HG02943 (cell line): ENCODE measurements around the gene OCIAD2.
"Not testable (repeated sequence)": the region's sequence is repeated elsewhere in the genome, so short reads cannot be mapped to it uniquely, and the experiment has no call there.

ENCODE experiments used
- ATAC-seq: cut with Tn5 transposase; IDR thresholded peaks from one replicate; pipeline ENCODE4 v1.9.1; 2021; ENCODE audit warnings: mild to moderate bottlenecking, low read depth, moderate library complexity; ENCODE audit not compliant: unreplicated experiment

The OCIAD2 gene

DNA sequence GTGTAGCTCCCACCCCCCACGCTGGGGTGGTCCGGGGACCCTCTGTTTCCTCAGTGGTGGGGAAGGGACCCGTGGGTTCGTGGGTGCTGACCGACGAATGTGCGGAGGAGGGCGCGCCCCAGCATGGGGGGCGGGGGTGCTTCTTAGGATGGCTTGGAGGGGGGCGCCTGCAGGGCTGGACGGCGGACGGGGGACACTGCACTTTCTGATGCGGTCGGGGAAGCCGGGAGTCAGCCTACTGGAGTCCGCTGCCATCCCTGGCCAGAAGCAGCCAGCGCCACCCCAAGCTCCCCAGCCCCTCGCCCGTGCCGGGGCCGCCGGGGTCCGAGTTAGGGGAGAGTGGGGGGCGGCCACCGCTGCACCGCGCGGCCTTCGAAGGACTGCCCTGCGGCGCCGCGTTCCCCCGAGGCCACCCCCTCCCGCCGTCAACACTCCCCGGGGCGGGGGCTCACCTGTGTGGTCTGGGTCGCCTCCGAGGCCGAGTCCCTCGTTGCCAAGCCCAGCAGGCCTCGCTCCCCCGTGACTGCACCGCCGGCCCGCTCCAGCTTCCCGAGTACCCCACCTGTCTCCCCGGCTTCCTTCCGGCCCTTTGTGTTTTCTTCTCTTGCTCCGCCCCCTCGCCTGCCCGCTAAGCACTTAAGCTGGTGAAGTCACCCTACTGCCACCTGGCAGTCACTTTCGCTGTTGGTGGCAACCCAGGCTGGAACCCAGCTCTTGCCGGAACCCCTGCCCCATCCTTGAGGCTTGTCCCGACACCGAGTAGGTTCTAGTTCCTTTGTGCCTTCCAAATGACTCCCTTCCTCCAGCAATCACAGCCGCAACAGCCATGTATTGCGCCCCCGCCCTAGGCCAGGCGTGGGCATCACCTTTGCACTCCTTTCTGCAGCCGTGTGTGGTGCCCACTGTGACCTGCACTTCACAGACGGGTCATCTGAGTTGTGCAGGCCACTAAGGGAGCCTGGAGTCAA is at the start of gene OCIAD2:
OCIAD2 (minus strand) TSS at position 569 of the 968 bp plus-strand sequence. CDS start 2,225 bp downstream, outside the sequence.
- ATAC-seq, result peak; percentile 96

GRCh38 chr4:48954314-48954713 is 47.7 kb upstream of the OCIAD2 start:
- ATAC-seq, result no peak

- no peak for ATAC-seq
Observed at GRCh38 chr4:48949518-48950219, 43.1 kb upstream of the OCIAD2 start.

DNA sequence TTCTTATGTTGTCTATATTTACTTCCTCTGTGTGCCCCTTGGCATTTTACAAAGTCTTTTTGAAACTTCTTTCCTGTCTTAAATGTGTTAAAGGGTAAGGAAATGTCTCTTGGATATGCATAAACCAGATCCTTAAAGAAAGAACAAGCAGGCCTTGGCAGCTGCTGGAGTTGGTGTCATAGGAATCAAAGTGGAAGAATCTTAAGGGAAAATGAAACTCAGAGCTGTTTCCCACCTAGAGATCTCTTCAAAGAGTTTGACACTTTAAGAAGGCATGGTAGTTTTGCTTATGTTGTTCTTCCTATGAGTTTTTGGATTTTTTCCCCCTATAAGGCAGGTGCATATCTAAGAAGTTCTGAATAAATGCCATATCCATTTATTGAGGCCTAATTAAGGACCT is 42.5 kb upstream of the OCIAD2 start:
- ATAC-seq, result no peak

DNA sequence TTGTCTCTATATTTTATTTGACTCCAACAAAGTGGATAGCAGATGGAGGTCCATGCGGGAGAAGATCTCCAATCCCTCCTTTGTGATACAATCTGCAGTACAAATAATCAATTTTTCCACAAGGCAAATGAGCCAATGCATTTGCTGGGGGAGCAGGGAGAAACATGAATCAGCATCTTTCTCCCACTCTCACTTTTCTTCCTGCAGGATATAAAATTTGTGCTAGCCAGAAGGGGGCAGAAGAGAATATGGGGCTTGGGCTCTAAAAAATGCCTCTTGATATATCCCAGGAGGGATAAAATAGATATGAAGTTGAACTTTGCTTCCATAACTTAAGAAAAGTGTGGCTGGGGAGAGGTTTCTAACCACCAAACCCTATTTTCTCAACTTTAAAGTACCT is 41.2 kb upstream of the OCIAD2 start:
- ATAC-seq, result no peak

DNA sequence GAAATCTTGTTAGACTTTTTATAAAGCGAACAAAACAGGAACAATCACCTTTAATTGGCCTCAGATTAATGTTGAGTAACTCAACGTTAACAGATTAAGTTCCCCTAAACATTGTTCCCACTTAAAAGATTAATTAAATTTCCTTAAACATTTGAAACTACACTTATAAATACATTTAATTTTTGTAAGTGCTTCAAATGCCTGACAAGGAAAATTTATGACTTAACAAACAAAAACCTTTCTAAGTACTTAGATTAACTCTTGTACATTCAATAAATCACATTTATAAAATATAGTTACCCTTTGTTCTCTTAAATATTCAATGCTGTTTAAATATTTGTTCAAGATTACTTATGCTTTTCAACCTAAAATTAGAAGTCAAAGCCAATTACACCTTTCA is 39.4 kb upstream of the OCIAD2 start:
- no peak for ATAC-seq

GRCh38 chr4:48944756-48945241 is 38.2 kb upstream of the OCIAD2 start:
- ATAC-seq, result no peak

- no peak for ATAC-seq
Observed at GRCh38 chr4:48944252-48944651, 37.7 kb upstream of the OCIAD2 start.

GRCh38 chr4:48943387-48943786 is 36.8 kb upstream of the OCIAD2 start:
- no peak for ATAC-seq

DNA sequence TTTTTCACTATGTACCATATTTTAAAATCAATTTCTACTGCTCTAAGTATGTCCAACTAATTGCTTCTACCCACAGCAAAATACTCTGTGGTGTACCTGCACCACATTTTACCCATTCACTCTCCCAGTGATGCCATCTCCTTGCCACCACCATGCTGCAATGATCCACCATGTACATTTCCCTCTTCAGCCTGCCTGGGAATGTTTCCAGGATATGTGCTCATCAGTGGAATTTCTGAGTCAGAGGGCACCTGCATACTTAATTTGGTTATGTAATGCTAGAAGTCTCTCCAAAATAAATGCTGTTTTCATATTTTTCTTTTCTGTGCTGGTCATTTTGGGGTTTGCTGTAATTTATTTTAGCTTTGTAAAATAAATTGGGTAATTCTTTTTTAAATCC is 33.2 kb upstream of the OCIAD2 start:
- no peak for ATAC-seq

DNA sequence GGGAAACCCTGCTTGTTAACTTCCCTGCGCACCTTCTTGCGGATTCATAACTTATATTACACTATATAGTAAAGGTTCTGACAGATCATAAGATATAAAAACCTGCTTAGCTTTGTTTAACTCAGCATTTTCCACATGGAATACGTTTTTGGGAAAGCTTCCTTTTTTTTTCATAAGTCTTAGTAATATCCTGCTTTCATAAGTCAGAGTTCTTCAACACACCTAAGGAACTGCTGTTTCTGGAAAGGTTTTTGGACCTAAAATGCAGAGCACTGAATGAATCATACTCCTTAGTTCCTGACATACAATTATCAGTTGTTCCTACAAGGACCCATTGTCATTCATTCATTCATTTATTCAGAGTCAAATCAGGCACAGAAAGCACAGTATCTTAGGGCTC is 32.3 kb upstream of the OCIAD2 start:
- no peak for ATAC-seq

- no peak for ATAC-seq
Observed at GRCh38 chr4:48937033-48937432, 30.5 kb upstream of the OCIAD2 start.

GRCh38 chr4:48931459-48931858 is 24.9 kb upstream of the OCIAD2 start:
- no peak for ATAC-seq

- no peak for ATAC-seq
Observed at GRCh38 chr4:48930654-48931053, 24.1 kb upstream of the OCIAD2 start.

DNA sequence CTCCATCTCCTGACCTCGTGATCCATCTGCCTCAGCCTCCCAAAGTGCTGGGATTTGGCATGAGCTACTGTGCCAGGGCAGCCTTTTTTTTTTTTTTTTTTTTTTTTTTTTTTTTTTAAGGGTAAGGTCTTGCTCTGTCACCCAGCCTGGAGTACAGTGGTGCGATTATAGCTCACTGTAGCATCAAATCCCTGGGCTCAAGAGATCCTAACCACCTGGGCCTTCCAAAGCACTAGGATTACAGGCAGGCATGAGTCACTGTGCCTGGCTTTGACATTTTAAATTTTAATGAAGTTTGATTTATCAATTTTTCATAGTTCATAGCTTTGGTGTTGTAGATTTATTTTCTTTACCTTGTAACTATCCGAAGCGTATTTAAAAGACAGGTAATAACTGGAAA is 17.8 kb upstream of the OCIAD2 start:
- no peak for ATAC-seq

DNA sequence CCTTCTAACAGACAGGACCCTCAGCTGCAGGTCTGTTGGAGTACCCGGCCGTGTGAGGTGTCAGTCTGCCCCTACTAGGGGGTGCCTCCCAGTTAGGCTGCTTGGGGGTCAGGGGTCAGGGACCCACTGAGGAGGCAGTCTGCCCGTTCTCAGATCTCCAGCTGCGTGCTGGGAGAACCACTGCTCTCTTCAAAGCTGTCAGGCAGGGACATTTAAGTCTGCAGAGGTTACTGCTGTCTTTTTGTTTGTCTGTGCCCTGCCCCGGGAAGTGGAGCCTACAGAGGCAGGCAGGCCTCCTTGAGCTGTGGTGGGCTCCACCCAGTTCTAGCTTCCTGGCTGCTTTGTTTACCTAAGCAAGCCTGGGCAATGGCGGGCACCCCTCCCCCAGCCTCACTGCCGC is 16.5 kb upstream of the OCIAD2 start:
- ATAC-seq, result not testable (repeated sequence)

- no peak for ATAC-seq
Observed at GRCh38 chr4:48914311-48914710, 7.7 kb upstream of the OCIAD2 start.

GRCh38 chr4:48913346-48913745 is 6.8 kb upstream of the OCIAD2 start:
- no peak for ATAC-seq

DNA sequence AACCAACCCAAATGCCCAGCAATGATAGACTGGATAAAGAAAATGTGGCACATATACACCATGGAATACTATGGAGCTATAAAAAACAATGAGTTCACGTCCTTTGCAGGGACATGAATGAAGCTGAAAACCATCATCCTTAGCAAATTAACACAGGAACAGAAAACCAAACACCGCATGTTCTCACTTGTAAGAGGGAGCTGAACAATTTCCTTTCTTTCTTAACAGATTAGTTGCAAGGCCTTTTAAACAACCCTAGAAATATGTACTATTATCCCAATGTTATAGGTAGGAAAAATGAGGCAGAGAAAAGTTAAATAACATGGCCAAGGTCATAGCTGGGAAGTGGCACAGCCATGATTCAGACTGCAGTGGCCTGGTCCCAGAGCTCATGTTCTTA is 5.8 kb upstream of the OCIAD2 start:
- ATAC-seq, result no peak

DNA sequence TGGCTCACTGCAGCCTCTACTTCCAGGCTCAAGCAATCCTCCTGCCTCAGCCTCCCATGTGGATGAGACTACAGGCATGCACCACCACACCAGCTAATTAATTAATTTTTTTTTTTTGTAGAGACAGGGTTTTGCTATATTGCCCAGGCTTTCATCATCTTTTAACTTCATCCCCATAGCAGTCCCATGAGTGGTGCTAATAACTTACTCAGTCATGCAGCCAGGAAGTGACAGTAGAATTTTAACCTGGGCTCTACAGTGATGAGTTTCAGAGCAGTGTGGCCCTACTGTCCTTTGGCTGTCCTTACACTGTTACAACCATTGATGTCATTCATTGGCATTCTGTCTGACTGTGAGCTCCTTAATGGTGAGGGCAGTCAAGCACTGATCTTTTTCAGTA is 3.9 kb upstream of the OCIAD2 start:
- ATAC-seq, result no peak

DNA sequence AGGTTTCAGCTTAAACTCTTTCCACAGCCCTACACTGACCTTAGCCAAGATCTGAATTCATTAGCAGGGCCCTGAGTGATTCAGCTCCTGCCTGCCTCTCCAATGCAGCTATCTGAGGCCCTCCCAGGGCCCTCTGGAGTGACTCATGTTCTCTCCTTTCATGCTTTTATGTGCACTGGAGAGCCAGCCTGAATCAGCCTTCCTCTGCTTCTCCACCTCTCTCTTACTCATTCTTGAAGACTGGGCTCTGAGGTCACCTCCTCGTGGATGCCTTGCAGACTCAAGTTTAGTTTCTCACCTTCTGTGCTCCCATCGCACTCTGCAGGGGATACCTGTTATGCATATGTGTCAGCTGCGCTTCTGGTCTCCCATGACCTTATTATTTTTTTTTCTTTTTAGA is 3.1 kb upstream of the OCIAD2 start:
- no peak for ATAC-seq

DNA sequence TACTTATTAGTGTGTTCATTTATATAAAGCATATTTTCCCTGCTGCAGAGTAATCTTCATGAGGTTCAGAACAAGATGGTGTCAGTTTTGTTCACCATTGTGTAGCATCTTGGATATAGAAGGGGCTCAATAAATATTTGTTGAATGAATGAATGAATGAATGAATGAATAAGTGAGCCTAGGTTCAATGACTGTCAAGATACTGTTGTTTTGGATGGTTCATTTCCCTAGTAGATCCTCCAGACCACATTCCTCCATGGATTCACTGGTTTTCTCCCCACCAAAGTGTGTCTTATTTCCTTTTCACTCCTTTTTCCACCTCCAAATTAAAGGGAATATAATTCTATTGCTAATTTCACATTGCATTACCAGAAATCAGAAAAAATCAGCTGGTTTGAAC is 2.1 kb upstream of the OCIAD2 start:
- no peak for ATAC-seq
